HG02885 (cell line): ENCODE measurements around the gene KLHL24.
A peak's percentile ranks its signal among the peaks of the same experiment; 100 is the strongest.
"Not testable (repeated sequence)": the region's sequence is repeated elsewhere in the genome, so short reads cannot be mapped to it uniquely, and the experiment has no call there.

Experiments
- ATAC-seq: cut with Tn5 transposase; IDR thresholded peaks from one replicate; pipeline ENCODE4 v1.9.1; 2021; ENCODE audit warnings: mild to moderate bottlenecking; ENCODE audit not compliant: unreplicated experiment, poor library complexity

KLHL24 gene

DNA sequence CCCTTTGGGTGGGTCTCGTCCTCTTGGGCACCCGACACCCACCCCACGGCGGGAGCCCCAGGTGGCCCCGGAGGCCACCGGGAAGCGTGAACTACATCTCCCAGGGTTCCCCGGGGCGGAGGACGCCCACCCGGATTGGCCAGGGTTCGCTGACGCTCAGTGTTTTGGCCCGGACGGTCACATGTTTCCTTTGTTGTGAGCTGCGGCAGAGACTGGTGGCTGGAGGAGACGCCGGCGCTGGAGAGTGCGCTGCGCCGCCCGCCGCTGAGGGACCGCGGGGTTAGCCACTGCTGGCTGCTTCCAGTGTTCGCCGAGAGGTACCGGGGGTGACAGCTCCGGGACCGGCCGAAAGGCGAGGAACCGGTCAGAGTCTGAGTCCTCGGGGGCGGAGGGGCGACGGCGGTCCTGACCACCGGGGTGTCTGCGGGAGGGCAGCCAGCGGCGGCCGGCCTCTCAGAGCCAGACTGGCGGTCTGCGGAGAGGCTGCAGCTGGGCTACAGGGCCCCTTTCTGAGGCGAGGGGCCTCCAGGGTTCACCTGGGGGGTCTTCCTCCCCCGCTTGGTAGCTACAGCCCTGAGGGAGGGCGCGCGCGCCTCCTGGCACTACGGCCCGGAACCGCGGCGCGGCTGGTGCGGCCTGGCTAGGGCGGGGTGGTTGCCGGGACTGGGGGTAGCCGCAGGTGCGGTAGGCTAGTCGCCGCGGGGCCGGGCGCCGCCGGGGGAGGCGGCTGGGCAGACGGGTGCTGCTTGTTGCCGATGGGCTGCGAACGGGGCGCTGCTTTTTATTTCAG lies at the start of gene KLHL24:
TSS of gene KLHL24 (plus strand) at position 193 of the 790 bp plus-strand sequence. CDS start 14,734 bp downstream, outside the sequence.
- peak; percentile 82 for ATAC-seq

GRCh38 chr3:183586477-183586876 lies 48.9 kb upstream of the KLHL24 start:
- ATAC-seq: no peak

- no peak for ATAC-seq
Observed at GRCh38 chr3:183587336-183587735, 48.1 kb upstream of the KLHL24 start.

DNA sequence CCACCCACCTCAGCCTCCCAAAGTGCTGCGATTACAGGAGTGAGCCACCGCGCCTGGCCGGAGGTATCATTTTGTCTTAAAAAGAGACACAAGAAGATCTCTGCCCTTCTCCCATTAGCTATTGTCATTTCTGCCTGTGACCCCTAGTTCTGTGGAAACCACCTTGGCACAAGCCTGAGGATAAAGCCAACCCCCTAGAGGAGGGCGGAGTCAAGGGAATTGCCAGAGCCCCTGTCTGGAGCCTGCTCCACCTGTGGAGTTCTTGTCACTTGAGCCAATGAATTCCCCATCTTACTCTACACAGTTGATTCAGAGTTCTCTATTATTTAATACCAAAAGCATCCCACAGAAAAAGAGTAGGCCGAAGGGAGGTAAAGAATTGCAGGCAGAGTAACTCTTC lies 45.0 kb upstream of the KLHL24 start:
- no peak for ATAC-seq

- ATAC-seq: peak; percentile 90
Observed at GRCh38 chr3:183591881-183592521, 43.4 kb upstream of the KLHL24 start.

- ATAC-seq: no peak
Observed at GRCh38 chr3:183592821-183593220, 42.6 kb upstream of the KLHL24 start.

DNA sequence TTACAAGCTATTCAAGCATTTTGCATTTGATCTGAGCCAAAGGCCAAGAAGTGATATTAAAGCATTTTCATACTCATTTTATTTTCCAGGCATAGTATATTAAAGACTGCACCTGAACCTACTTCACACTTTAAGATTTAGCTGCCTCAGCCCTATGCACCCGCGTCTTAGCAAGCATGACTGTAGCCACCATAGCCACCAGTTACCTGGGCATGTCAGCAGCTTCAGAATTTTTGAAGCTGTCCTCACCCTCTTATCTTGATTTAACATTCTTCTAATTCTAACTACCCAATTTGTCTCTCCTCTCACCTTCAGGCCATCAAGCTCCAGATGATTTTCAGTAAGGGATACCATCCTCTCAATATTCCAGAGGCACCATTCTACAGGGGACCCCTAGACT lies 40.8 kb upstream of the KLHL24 start:
- ATAC-seq: no peak

GRCh38 chr3:183597959-183598358 lies 37.5 kb upstream of the KLHL24 start:
- ATAC-seq: no peak

DNA sequence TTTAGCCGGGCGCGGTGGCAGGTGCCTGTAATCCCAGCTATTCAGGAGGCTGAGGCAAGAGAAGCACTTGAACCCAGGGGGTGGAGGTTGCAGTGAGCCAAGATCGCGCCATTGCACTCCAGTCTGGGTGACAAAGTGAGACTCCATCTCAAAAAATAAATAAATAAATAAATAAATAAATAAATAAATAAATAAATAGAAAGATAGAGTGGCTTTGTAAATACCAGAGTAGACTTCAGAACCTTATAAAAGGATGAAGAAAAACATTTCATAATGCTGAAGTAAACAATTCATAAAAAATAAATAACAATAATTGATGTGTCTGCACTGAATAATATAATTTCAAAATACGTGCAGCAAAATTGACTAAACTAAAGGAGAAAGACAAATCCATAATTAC lies 24.1 kb upstream of the KLHL24 start:
- not testable (repeated sequence) for ATAC-seq

- no peak for ATAC-seq
Observed at GRCh38 chr3:183613366-183614285, 21.8 kb upstream of the KLHL24 start.

- ATAC-seq: no peak
Observed at GRCh38 chr3:183618542-183618941, 16.9 kb upstream of the KLHL24 start.

DNA sequence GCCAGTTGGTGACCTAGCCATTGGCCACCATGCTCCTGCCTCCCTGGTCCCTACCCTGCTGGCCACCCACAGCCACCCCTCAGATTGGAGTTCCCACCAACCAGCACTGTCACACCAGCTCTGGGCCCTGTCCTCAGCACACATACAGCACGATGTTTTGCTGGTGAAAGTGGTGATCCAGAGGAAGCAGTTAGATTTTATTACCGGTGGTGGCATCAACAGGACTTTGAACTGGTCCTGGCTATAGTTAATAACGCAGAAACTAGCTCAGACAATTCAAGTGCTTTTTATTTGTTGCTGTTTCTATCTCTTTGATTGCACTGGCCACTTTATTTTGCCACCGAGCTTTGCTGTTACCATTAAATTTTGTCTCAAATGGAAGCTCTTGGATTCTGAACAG lies 16.4 kb upstream of the KLHL24 start:
- no peak for ATAC-seq

- ATAC-seq: no peak
Observed at GRCh38 chr3:183619624-183620251, 15.7 kb upstream of the KLHL24 start.

GRCh38 chr3:183620252-183620628 lies 15.2 kb upstream of the KLHL24 start:
- ATAC-seq: no peak

DNA sequence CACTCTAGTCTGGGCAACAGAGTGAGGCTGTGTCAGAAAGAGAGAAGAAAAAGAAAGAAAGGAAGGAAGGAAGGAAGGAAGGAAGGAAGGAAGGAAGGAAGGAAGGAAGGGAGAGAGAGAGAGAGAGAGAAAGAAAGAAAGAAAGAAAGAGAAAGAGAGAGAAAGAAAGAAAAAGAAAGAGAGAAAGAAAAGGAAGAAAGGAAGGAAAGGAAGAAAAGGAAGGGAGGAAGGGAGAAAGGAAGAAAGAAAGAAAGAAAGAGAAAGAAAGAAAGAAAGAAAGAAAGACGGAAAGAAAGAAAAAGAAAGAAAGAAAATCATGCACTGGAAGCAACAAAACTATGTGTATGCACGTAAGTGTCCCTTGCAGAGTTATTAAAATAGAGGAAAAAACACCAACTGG lies 12.9 kb upstream of the KLHL24 start:
- ATAC-seq: not testable (repeated sequence)

GRCh38 chr3:183626877-183627594 lies 8.4 kb upstream of the KLHL24 start:
- no peak for ATAC-seq

DNA sequence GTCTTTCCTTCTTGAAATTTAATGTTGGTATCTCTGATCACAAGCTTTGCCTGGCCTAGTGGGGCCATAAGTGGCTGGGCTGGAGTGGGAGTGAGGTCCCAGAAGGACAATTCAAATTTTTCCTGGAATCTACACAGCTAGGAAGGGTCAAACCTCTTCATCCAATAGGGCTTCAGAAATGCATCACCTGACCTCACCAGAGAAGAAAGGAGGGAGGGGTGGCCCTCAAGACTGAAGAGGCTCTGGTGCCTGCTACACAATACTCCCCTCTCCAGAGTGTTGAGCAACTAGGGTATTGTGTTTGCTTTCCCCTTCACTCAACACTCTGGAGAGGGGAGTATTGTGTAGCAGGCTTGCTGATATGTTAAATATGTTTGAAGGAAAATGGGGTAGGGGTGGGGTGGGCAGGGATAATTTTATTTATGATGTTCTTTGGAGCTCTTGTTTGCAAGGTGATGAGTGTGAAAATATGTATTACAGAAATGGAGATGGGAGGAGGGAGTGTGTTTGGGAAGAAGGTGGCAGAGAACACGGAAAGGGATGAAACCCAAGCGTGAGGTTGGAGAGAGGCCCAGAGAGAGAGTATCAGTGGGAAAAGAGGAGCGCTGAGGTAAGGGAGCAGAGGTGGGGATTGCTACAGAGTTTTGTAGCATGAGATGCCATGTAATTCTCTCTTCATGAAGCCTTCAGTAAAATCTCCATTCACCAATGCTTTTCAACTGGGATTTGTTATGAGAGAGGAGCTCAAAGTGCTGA lies 5.7 kb upstream of the KLHL24 start:
- ATAC-seq: no peak

- no peak for ATAC-seq
Observed at GRCh38 chr3:183631715-183632114, 3.7 kb upstream of the KLHL24 start.

DNA sequence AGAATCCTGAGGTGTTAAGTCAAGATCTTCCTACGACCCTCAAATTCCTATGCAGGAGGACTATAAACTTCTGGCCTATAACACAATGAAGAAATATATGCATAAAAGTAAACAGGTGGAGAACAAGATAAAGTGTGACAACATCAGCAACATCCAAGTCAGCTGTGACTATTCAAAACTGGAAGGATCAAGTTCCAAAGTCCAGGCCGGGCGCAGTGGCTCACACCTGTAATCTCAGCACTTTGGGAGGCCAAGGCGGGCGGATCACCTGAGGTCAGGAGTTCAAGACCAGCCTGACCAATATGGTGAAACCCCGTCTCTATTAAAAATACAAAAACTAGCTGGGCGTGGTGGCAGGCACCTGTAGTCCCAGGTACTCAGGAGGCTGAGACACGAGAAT lies 2.7 kb upstream of the KLHL24 start:
- ATAC-seq: not testable (repeated sequence)
